GM23248 (cell line): ENCODE data around the gene SEC31B.

ENCODE experiments used
- EZH2 ChIP-seq: fragments of 200-600 bp; sonication (generic); IDR thresholded peaks from 2 replicates; pipeline ENCODE4 v1.6.1; 2018; ENCODE audit warnings: antibody characterized with exemption, mild to moderate bottlenecking; ENCODE audit not compliant: insufficient read depth, poor library complexity, severe bottlenecking
- EZH2phosphoT487 ChIP-seq: fragments of 200-600 bp; sonication (generic); IDR thresholded peaks from 2 replicates; pipeline ENCODE4 v1.6.1; 2018; ENCODE audit warnings: antibody characterized with exemption, moderate library complexity, mild to moderate bottlenecking, low read depth; ENCODE audit not compliant: insufficient read depth

GRCh38 chr10:100501423-100501822, 18.2 kb downstream of the SEC31B start:
- no peak for TF ChIP-seq EZH2
- no peak for TF ChIP-seq EZH2phosphoT487
